Parathyroid adenoma (tissue), 2 donors: Measurements from ENCODE around the gene BANP.
"Not testable (repeated sequence)": the region's sequence is repeated elsewhere in the genome, so short reads cannot be mapped to it uniquely, and the experiment has no call there.

ENCODE experiments used
- H2AFZ ChIP-seq: fragments of 300-600 bp; sonication (generic); one replicate; pipeline ENCODE4 v1.7.0; 2017; ENCODE audit warnings: antibody characterized with exemption, mild to moderate bottlenecking
- H3K27ac ChIP-seq: fragments of 300-600 bp; sonication (generic); one replicate; pipeline ENCODE4 v1.7.0; 2017
- H3K27me3 ChIP-seq: fragments of 300-600 bp; sonication (generic); one replicate; pipeline ENCODE4 v1.7.0; 2017; ENCODE audit warnings: low read length; ENCODE audit not compliant: control insufficient read depth, insufficient read depth
- H3K36me3 ChIP-seq: fragments of 300-600 bp; sonication (generic); one replicate; pipeline ENCODE4 v1.7.0; 2017; ENCODE audit warnings: low read length; ENCODE audit not compliant: control insufficient read depth, insufficient read depth
- H3K4me1 ChIP-seq: fragments of 300-600 bp; sonication (generic); one replicate; pipeline ENCODE4 v1.7.0; 2017; ENCODE audit warnings: control low read depth
- H3K4me2 ChIP-seq: fragments of 300-600 bp; sonication (generic); one replicate; pipeline ENCODE4 v1.7.0; 2017; ENCODE audit warnings: low read length
- H3K4me3 ChIP-seq: fragments of 300-600 bp; sonication (generic); one replicate; pipeline ENCODE4 v1.7.0; 2017; ENCODE audit warnings: low read depth, low read length
- H3K79me2 ChIP-seq: fragments of 300-600 bp; sonication (generic); one replicate; pipeline ENCODE4 v1.7.0; 2017; ENCODE audit warnings: control low read depth
- H3K9ac ChIP-seq: fragments of 300-600 bp; sonication (generic); one replicate; pipeline ENCODE4 v1.7.0; 2017; ENCODE audit warnings: mild to moderate bottlenecking
- H3K9me3 ChIP-seq: fragments of 300-600 bp; sonication (generic); one replicate; pipeline ENCODE4 v1.7.0; 2017; ENCODE audit warnings: low read length; ENCODE audit not compliant: control insufficient read depth
- TF ChIP-seq, protein P1 (sequence below): fragments of 300-600 bp; sonication (generic); IDR thresholded peaks from one replicate; pipeline ENCODE4 v1.7.0; 2017; ENCODE audit warnings: antibody characterized with exemption, mild to moderate bottlenecking
- donor health status: primary hyperparathyroidism.

The BANP gene

DNA sequence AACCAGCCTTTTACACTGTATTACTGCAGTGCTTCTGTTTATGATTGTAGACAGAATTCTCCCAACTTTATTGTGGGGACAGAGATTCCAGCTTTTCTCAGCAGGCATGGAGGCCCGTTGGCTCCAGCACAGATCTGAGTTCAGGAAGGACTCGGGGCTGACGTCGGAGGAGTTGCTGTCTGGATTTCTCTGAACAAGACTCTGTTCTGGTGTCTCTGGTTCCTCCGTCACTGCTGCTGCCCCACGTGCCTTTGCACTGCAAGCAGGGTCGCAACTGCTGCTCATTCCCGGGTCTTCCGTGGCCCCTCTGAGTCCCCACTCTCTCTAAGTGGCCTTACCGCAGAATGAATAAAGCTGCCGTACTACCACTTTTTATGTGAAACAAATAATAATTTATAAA, 88.4 kb downstream of the BANP start:
- H3K79me2 ChIP-seq = no peaks in the 10 kb centered on the region
- no peak overlapping the region for H3K4me3 ChIP-seq
- TF ChIP-seq, protein P1, sequence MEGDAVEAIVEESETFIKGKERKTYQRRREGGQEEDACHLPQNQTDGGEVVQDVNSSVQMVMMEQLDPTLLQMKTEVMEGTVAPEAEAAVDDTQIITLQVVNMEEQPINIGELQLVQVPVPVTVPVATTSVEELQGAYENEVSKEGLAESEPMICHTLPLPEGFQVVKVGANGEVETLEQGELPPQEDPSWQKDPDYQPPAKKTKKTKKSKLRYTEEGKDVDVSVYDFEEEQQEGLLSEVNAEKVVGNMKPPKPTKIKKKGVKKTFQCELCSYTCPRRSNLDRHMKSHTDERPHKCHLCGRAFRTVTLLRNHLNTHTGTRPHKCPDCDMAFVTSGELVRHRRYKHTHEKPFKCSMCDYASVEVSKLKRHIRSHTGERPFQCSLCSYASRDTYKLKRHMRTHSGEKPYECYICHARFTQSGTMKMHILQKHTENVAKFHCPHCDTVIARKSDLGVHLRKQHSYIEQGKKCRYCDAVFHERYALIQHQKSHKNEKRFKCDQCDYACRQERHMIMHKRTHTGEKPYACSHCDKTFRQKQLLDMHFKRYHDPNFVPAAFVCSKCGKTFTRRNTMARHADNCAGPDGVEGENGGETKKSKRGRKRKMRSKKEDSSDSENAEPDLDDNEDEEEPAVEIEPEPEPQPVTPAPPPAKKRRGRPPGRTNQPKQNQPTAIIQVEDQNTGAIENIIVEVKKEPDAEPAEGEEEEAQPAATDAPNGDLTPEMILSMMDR = no peak
- H3K27me3 ChIP-seq = no peaks in the 10 kb centered on the region
- no peaks in the 10 kb centered on the region for H3K4me1 ChIP-seq
- no peak overlapping the region for H2AFZ ChIP-seq
- no peak overlapping the region for H3K4me2 ChIP-seq
- H3K27ac ChIP-seq = no peak overlapping the region
- H3K9ac ChIP-seq = no peak overlapping the region
- H3K36me3 ChIP-seq = no peaks in the 10 kb centered on the region
- H3K9me3 ChIP-seq = no peaks in the 10 kb centered on the region

DNA sequence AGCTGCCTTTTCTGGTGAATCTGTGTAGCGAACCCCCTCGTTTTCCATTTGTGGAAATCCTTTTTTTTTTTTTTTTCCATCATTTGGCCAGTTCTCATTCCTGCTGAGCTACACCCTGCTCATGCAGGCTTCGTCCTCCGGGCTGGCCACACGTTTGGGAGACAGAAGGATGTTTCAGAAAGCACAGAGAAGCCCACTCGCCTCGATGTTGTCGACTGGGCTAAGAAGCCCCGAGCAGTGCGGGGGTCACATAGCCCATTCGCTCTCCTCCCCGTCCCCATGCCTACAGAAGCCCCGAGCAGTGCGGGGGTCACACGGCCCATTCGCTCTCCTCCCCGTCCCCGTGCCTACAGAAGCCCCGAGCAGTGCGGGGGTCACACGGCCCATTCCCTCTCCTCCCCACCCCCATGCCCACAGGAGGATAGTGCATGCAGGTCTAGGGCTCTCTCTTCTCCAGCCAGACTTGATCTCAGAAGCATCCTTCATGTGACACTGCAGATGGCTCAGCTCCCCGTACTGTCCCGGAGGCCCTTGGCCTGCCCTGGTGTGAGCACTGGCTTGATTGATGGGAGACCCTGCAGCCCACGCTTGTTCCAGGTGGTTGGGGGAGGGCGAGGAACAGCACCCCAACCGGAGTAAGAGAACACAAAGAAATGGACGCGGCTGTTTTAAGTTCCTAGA, 89.1 kb downstream of the BANP start:
- not testable (repeated sequence) for H3K9ac ChIP-seq, H3K27ac ChIP-seq, H3K36me3 ChIP-seq, H3K27me3 ChIP-seq, H3K4me1 ChIP-seq, H3K79me2 ChIP-seq, H3K4me2 ChIP-seq, H3K9me3 ChIP-seq, H3K4me3 ChIP-seq, H2AFZ ChIP-seq

DNA sequence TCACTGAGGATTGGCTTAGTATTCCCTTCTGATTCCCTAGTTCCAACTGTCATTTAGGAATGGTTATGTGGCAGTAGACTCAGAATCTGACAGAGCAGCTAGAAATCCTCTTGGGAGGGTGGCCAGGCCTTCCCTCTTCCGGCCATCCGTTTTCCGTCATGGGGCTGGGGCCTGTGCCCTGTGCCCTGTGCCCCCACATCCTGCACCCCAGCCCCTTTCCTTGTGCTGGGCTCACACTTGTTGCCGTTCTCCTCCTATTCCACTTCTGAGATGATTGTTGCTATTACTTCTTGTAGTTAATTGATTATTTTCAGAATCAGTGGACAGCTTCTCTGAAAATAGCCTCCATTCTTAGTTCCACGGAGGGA, 89.6 kb downstream of the BANP start:
- H3K36me3 ChIP-seq, H3K9ac ChIP-seq, H3K4me2 ChIP-seq, H3K4me1 ChIP-seq, H3K79me2 ChIP-seq, H3K9me3 ChIP-seq, H3K4me3 ChIP-seq, H3K27me3 ChIP-seq, H3K27ac ChIP-seq, H2AFZ ChIP-seq: not testable (repeated sequence)

DNA sequence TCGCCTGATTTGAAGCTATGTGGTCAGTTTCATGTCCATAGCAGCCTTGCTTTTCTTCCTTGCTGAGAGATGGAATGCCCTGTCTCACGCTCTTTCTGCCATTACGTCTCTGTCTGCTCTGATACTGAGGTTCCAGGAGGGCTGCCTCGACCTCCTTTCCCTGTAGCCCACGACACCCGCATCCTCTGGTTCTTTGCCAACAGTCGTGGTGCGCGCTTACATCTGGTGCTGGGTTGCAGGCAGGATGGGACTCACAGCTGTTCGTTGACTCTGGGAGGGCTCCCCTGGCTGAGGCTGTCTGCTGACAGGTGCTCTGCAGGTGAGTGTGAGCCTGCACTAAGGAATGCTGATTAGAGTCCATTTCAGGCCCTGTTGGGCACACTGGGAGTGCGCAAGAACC, 90.3 kb downstream of the BANP start:
- not testable (repeated sequence) for H3K79me2 ChIP-seq, H3K4me2 ChIP-seq, H3K36me3 ChIP-seq, H3K9me3 ChIP-seq, H3K9ac ChIP-seq, H2AFZ ChIP-seq, H3K27ac ChIP-seq, H3K27me3 ChIP-seq, H3K4me3 ChIP-seq, H3K4me1 ChIP-seq

DNA sequence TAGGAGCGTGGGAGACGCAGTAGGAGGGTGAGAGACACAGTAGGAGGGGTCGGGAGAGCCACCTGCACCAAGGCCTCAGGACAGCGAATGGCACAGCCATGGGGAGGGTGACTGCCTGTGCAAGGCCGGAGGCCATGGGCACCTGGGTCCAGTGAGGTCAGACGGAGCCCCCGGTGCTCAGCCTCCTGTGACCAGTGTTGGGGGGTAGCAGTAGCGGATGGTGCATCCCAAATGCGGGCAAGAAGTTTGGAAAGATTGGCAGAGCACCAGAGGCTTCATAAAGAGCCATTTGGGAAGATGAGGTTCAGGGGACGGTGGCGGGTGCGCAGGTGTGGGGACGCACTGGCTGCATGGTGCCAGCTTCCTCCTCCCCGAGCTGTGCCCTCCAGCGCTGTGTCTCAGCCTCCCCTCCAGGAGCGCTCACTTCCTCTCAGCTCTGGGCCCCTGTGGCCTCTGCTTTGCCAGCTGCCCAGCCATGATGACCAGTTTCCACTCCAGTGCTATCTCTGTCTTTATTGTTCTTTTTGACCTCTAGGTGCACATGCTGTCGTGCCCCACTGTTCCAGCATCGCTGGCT, 90.8 kb downstream of the BANP start:
- not testable (repeated sequence) for H3K9ac ChIP-seq, H3K27me3 ChIP-seq, H3K27ac ChIP-seq, H3K36me3 ChIP-seq, H3K4me1 ChIP-seq, H2AFZ ChIP-seq, H3K79me2 ChIP-seq, H3K9me3 ChIP-seq, H3K4me3 ChIP-seq, H3K4me2 ChIP-seq

DNA sequence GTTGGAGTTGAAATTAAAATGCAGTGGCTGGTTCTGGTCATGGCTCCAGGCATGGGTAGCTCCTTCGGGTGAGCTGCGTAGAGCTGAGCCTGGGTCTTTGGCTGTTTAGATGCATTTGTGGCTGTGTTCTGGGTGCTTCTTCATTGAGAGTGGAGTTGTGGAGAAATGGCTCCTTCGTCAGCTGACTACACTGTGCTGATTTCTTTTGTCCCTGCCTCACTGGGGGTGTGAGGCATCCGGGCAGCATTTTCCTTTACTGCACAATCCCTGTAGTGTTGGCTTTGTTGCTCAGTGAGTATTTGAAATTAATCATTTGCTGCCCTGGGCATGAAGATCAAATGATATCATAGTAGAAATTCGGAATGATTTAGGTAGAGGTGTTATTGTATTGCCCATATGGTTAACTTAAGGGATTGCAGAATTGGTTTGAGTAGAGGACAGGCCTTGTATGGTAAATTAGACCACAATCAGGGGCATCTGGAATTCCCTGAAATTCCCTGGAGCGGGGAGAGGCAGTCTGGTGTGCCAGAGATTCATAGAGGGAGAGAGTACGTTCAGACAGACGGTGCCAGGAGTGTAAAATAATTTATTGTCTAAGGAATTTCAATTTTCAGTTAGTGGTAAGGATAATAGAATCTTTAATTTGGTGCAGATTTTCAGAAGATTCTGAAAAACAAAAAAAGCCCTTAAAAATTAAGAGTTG, 92.1 kb downstream of the BANP start:
- H2AFZ ChIP-seq, H3K4me1 ChIP-seq, H3K27me3 ChIP-seq, H3K9me3 ChIP-seq, H3K79me2 ChIP-seq, H3K4me3 ChIP-seq, H3K36me3 ChIP-seq, H3K27ac ChIP-seq, H3K4me2 ChIP-seq, H3K9ac ChIP-seq: not testable (repeated sequence)

DNA sequence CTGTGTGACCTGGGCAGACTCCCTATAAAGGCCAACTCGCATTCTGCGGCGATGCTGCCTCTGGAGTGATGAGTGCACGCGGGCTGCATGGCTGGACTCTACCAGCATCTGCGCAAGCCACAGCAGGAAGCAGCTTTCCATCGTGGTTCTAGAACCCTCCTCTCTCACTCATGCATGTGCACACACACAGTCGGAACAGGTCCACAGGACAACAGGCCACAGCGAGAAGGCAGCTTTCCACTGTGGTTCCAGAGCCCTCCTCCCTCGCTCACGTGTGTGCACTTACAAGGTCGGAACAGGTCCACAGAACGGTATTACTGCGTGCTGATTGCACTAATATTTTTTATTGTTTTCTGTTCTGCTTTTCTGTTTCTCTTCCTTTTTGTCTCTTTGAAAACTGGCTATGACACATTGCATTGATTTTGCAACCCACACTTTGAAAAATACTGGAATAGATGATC, 92.9 kb downstream of the BANP start:
- not testable (repeated sequence) for H3K4me1 ChIP-seq, H3K27me3 ChIP-seq

DNA sequence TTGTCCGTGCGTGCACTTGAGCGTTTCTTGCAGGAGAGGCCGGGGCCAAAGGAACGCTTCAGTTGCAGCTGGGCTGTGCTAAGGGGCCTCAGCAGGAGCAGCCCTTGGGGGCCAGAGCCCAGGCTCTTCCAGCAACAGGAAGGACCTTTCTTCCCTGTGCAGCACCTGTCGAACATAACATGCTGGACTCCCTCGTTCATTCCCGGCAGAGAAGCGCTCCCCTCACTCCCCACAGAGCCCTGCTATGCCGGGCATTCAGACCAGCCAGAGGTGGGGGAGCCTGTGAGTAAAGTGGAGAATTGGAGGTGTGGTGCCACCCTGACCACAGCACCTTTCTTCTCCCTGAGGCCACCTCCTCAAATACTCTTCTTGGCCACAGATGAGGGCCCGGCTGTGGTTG, 94.1 kb downstream of the BANP start:
- H3K4me3 ChIP-seq, H3K27ac ChIP-seq, H2AFZ ChIP-seq, H3K9me3 ChIP-seq, H3K36me3 ChIP-seq, H3K9ac ChIP-seq, H3K4me2 ChIP-seq, H3K4me1 ChIP-seq, H3K79me2 ChIP-seq, H3K27me3 ChIP-seq: not testable (repeated sequence)

More for the DNA sequence above, 92.9 kb downstream of the BANP start:
- H3K9ac ChIP-seq, H3K4me2 ChIP-seq, H3K9me3 ChIP-seq, H3K27ac ChIP-seq, H3K79me2 ChIP-seq, H2AFZ ChIP-seq, H3K36me3 ChIP-seq, H3K4me3 ChIP-seq: not testable (repeated sequence)
